ENCODE measurements around the gene TNFRSF1A.

Gene TNFRSF1A

DNA sequence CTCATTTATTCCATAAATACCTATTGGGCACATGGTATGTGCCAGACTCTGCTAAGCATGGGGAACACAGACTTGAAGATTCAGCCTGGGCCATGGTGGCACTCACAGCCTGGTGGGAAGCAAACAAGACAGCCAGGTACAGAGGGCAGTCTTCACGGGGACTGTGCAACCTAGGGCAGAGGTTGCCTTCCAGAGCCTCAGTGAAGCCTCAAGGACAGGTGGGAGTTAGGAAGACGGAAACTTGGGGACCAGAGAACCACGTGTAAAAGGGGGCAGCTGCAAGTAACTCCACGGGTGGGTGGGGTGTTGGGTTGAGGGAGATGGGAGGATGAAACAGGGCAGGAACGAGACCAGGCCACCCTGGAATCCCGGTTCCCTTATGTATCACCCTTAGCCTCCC is 41.1 kb upstream of the TNFRSF1A start:
- Histone ChIP-seq H3K4me3 (no peak overlapping the region), H3K36me3 (no peaks in the 10 kb centered on the region), H3K4me2 (peak overlapping the region; percentile 87), H3K27ac (no peak overlapping the region), H3K9ac (no peak overlapping the region), H3K9me3 (no peaks in the 10 kb centered on the region), H4K20me1 (no peaks in the 10 kb centered on the region), H3K27me3 (peaks cover 28% of the 10 kb centered on the region), H3K4me1 (peaks cover 30% of the 10 kb centered on the region)
- TF ChIP-seq Cebpa-rat (IDR thresholded peaks at IDR 0.05) = no peak

DNA sequence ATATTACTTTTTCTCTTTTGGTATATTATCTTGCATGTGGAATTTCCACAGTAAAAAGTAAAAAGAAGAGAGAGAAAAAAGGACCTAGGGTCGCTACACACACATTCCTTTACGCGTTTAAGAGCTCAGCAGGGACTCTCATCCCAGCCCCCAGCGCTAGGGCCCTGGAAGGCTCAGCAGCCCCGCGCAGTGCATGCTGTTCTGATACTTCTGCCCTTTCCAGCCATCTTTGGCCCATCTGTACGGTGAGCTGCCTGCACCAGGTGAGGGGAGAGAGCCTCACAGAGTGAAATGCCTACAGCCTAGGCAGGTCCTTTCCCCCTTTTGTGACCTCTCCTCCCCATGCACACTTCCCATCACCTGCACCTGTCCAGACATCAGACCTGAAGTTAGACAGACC is 40.5 kb upstream of the TNFRSF1A start:
- H3K4me3 ChIP-seq = no peak overlapping the region
- H3K36me3 ChIP-seq = no peaks in the 10 kb centered on the region
- H4K20me1 ChIP-seq = no peaks in the 10 kb centered on the region
- H3K4me2 ChIP-seq = no peak overlapping the region
- H3K27ac ChIP-seq = no peak overlapping the region
- no peaks in the 10 kb centered on the region for H3K9me3 ChIP-seq
- peaks cover 32% of the 10 kb centered on the region for H3K27me3 ChIP-seq
- TF ChIP-seq Cebpa-rat (IDR thresholded peaks at IDR 0.05) = no peak
- no peak overlapping the region for H3K9ac ChIP-seq
- H3K4me1 ChIP-seq = peaks cover 34% of the 10 kb centered on the region

DNA sequence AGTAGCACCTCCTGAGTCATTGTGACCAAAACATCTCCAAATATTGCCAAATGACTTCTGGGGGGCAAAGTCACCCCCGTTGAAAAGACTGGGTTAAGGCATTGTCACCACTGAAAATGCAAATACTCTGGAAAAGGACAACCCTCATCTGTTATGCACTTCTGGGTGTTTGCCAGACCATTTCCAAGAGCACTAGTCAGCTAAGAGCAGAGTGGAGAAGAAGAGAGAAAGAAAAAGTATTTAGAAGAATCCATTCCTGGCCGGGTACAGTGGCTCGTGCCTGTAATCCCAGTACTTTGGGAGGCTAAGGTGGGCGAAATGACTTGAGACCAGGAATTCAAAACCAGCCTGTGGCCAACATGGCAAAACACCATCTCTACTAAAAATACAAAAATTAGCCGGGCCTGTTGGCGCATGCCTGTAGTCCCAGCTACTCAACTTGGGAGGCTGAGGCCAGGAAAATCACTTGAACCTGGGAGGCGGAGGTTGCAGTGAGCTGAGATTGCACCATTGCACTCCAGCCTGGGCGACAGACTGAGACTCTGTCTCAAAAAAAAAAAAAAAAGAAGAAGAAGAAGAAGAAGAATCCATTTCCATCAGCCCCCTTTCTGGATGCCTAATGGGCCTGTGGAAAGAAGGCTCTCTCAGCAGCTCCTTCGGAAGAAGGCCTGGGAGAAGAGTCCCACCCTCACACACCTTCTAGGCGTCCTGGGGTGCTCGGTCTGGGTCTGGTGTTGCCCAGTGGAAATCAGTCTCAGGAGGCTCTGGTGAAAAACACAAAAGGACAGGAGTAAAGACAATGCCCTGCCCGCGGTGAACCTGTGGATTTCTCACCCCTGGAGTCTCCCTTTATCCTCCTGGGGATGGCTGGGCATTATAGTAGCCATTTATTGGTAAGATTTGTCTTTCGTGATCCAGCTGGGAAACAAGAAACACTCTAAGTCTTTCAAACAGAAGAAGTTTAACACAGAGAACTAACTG is 38.6 kb upstream of the TNFRSF1A start:
- Histone ChIP-seq H3K4me2 (no peak overlapping the region), H3K27me3 (peaks cover 50% of the 10 kb centered on the region), H3K9ac (no peak overlapping the region), H3K4me3 (no peak overlapping the region), H3K27ac (no peak overlapping the region), H3K9me3 (no peaks in the 10 kb centered on the region), H3K4me1 (peaks cover 54% of the 10 kb centered on the region), H3K36me3 (no peaks in the 10 kb centered on the region), H4K20me1 (no peaks in the 10 kb centered on the region)
- TF ChIP-seq Cebpa-rat (IDR thresholded peaks at IDR 0.05) = no peak

DNA sequence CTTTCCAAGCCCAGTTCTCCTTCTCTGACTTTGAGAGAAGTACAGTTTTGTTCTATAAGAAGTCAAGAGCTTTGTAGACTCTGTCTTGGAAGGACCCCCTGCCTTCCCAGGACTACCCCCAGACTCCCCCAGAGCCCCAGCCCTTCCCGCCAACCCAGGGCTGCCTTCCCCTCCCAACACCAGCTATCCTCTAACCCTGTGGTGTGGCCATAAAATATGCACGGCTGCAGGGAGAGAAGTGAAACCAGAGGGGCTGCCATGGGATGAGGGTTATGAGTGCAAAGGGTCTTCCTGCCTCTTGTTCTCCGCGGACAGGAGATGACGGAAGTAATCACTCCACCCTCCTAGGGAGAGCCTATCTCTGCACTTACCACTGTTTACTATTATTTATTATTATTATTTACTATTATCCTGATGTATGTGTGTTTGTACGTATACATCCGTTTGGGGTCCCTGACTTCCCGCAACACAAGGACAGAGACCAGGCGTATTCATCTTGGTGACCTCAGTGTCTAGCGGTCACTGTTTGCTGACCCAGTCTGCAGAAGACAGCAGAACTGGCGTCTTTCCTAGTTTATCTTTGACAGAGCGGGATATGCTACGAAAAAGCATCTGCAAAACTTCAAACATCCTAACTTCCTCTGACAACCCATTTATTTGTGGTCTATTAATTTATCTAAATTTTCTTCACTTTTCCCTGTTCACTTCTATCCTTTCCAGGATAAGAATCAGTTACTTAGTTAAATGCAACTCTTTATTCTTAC is 37.0 kb upstream of the TNFRSF1A start:
- TF ChIP-seq Cebpa-rat (IDR thresholded peaks at IDR 0.05) = no peak
- peak overlapping the region; percentile 34 for H3K4me2 ChIP-seq
- H3K27me3 ChIP-seq = peaks cover 38% of the 10 kb centered on the region
- no peaks in the 10 kb centered on the region for H4K20me1 ChIP-seq
- peaks cover 45% of the 10 kb centered on the region for H3K4me1 ChIP-seq
- no peaks in the 10 kb centered on the region for H3K9me3 ChIP-seq
- H3K36me3 ChIP-seq = no peaks in the 10 kb centered on the region
- no peak overlapping the region for H3K9ac ChIP-seq
- no peak overlapping the region for H3K4me3 ChIP-seq
- H3K27ac ChIP-seq = no peak overlapping the region

DNA sequence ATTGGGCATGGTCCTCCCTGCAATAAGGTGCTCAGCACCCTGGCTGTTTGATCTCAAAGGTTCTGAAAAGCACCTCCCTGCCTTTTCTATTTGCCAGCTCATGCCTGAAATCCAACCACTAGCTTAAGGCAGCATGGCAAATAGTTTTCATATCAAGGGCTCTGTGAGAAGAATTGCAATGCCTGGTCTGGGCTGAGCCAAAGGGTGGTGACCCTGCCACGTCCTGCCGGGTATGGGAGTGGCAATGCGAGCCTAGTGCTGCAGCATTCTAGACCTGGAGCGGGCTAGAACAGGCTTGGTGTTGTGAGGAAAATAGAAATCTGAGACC is 35.8 kb upstream of the TNFRSF1A start:
- peak overlapping the region; percentile 63 for H3K4me2 ChIP-seq
- no peaks in the 10 kb centered on the region for H3K9me3 ChIP-seq
- H3K4me3 ChIP-seq = no peak overlapping the region
- no peaks in the 10 kb centered on the region for H3K36me3 ChIP-seq
- H3K27ac ChIP-seq = no peak overlapping the region
- peaks cover 47% of the 10 kb centered on the region for H3K4me1 ChIP-seq
- no peak for TF ChIP-seq Cebpa-rat (IDR thresholded peaks at IDR 0.05)
- peaks cover 26% of the 10 kb centered on the region for H3K27me3 ChIP-seq
- H4K20me1 ChIP-seq = no peaks in the 10 kb centered on the region
- H3K9ac ChIP-seq = no peak overlapping the region

DNA sequence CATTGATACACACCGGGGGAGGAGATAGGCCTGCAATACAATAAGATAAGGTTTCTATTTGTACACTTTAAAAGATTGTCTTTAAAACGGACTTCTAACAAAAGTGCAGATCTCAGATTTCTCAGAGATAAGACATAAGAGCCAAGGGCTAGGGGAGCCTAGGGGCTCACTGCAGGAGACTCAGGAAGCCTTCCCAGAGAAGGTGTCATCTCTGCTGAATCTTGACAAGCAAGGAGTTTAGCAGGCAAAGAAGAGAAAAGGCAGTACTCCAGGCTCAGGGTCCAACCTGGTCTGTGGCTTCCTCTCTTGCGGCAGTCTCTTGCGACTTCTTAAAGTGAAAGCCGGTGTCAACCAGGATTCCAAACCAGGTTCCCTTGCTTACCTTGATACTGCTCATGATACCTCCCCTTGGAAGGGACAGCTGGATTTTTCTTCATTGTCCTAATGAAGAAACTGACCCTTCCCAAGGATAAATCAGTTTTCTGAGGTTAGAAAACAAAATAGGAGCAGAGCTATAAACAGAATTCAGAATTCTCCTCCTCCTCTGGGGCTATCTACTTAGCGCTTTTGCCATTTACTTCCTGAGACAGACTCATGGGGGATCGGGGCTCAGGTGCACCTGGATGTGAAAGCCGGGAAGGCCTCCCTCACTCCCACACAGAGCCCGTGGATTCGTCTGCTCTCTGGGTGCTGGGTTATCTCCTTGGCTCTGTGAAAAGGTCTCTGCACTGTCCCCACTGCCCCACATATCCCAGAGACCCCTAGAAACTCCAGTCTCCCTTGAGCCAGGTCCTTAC is 35.2 kb upstream of the TNFRSF1A start:
- H3K36me3 ChIP-seq = no peaks in the 10 kb centered on the region
- no peak overlapping the region; the same call in 1 of the 2 replicates for H3K27ac ChIP-seq
- H3K4me3 ChIP-seq = no peak overlapping the region
- no peaks in the 10 kb centered on the region for H3K9me3 ChIP-seq
- H3K9ac ChIP-seq = no peak overlapping the region
- no peak for TF ChIP-seq Cebpa-rat (IDR thresholded peaks at IDR 0.05)
- H3K4me1 ChIP-seq = peaks cover 53% of the 10 kb centered on the region
- peaks cover 22% of the 10 kb centered on the region for H3K27me3 ChIP-seq
- peak overlapping the region; percentile 63 for H3K4me2 ChIP-seq
- no peaks in the 10 kb centered on the region for H4K20me1 ChIP-seq

DNA sequence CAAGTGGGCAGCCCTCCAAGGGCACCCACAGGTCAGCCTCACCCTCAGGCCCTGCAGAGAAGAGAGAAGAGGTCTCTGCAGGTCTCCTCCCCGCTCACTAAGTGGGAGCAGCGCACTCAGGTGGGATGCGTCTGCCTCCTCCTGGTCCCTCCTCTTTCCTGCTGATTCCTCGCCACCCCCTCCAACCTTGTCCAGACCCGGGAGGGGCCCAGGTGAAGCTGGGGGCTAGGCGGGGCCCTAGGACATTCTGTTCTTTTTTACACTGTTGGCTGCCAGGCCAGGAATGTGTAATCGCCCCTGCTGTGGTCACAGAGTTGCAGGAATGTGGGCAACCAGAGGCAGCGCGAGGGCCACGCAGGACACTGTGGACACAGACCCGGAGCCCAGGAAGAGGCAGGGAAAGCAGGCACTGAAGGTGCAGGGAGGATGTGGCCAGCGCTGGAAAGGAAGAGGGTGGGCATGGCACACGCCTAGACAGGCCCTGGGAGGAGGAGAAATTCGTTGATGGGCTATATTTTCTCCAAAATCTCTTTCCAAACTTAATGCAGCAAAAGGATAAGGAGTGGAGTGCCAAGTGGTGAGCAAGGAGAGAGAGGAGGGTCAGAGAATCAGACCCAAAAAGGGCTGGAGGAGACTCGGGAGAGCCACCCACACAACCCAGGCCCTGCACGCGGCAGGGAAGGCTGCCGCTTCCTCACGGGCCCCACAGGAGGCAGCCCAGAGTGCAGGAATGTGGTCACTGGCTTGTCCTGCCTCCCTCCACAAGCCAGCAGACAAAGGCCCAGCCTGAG is 34.4 kb upstream of the TNFRSF1A start:
- H3K27ac ChIP-seq = no peak overlapping the region; the same call in 1 of the 2 replicates
- TF ChIP-seq Cebpa-rat (IDR thresholded peaks at IDR 0.05) = no peak
- H3K36me3 ChIP-seq = no peaks in the 10 kb centered on the region
- no peaks in the 10 kb centered on the region for H4K20me1 ChIP-seq
- no peak overlapping the region for H3K4me3 ChIP-seq
- peak overlapping the region; percentile 63 for H3K4me2 ChIP-seq
- no peaks in the 10 kb centered on the region for H3K9me3 ChIP-seq
- no peak overlapping the region for H3K9ac ChIP-seq
- peaks cover 22% of the 10 kb centered on the region for H3K27me3 ChIP-seq
- H3K4me1 ChIP-seq = peaks cover 60% of the 10 kb centered on the region

DNA sequence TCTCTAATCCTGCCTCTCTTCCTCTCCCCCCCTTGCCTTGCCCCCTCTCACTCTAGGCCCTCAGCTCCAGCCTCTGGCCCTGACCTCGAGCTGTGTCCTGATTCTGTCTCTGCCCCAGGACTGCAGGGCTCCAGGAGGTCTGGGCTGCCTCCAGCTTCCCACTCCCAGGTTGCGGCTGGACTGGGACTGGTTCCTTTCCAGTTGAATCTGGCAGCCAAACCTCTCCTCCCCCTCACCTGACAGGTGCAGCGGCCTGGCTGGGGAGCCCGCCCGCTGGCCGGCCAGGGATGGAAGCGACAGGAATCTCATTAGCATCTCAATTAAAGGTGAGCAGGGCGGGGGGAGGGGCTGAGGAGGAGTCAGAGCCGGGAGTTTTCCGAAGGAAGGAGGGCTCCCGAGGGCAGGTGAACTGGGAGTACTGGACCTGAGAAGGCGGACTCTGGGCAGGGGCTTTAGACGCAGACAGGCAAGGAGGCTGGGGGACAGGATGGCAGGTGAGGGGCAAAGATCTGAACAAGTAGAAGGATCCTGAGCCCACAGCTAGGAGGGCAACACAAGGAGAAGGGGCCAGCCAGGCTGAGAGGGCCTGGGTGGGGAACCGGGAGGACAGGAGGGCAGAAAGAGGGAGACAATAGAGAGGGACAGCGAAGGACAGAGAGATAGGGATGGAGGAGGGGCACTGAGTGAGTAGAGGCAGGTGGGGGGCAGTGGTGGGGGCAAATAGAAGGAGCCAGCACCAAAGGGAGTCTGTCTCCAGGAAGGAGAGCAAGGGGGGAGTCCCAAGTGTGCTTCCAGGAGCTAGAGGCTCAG is 33.6 kb upstream of the TNFRSF1A start, which contains the start of gene SCNN1A:
TSS of gene SCNN1A (minus strand) at position 295 of the 810 bp plus-strand sequence. CDS start 780 bp downstream, outside the sequence.
- Histone ChIP-seq H3K4me2 (peak within 1 kb of the TSS; percentile 63), H3K27ac (no peak within 1 kb of the TSS; the same call in 1 of the 2 replicates), H3K27me3 (peaks cover 22% of the 10 kb centered on the region), H4K20me1 (no peaks in the 10 kb centered on the region), H3K4me1 (peaks cover 68% of the 10 kb centered on the region), H3K9me3 (no peaks in the 10 kb centered on the region), H3K36me3 (no peaks in the 10 kb centered on the region), H3K4me3 (no peak within 1 kb of the TSS), H3K9ac (no peak within 1 kb of the TSS)
- TF ChIP-seq Cebpa-rat (IDR thresholded peaks at IDR 0.05) = no peak
